ENCODE measurements around the gene RNF146.
"Not testable (repeated sequence)": the region's sequence is repeated elsewhere in the genome, so short reads cannot be mapped to it uniquely, and the experiment has no call there.

RNF146 gene, protein sequence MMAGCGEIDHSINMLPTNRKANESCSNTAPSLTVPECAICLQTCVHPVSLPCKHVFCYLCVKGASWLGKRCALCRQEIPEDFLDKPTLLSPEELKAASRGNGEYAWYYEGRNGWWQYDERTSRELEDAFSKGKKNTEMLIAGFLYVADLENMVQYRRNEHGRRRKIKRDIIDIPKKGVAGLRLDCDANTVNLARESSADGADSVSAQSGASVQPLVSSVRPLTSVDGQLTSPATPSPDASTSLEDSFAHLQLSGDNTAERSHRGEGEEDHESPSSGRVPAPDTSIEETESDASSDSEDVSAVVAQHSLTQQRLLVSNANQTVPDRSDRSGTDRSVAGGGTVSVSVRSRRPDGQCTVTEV

DNA sequence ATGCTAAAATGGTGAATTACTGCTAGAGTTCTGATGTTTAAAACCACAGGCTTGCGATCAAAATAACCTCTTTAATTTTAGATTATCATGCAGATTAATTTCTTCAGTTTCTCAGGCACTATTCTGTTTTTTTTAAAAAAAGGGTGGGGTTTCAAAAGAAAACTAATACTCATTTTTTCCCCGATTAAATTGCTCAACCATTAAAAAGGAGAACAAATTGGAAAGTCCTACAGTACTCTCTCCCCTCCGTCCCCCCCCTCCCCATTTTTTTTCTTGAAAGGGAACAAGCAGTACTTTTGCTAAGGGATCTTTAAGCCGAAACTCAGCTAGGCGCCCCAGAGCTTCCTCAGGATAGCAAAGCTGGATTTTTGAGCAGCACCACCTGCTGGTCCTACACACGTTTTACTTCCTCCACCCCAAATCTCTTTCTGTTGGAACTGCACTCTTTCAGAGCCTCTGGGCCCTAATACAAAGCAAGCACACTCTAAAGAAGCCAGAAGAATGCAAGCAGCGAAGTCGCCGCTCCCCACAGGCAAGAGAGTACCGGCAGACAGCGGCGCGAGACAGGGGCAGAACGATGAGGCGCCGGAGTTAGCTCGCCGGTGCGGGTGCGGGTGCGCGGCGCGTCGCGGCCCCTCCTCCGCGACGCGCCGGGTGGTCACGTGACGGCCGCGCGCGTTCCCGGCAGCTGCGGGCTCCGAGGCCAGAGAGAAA, at the start of gene RNF146:
Gene RNF146 (plus strand): TSS at position 687 of the 714 bp plus-strand sequence. CDS start 13,475 bp downstream, outside the sequence.
- FAIRE-seq: no peak

DNA sequence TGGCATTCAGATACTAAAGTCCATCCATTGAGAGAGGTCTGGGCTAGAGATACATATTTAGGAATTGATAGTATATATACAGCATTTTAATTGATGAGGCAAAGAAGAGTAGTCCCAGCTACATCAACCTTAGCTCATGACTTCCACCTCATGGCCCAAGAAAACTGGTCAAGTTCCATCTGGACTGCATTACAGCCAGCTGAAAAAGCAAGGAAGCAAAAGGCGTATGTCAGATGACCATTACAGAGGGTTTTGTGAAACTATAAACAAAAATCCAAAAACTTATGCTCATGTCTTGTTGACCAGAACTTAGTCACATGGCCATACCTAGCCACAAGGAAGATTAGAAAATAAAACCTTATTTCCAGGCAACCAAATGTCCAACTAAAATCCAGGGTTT, 46.8 kb upstream of the RNF146 start:
- FAIRE-seq: no peak

DNA sequence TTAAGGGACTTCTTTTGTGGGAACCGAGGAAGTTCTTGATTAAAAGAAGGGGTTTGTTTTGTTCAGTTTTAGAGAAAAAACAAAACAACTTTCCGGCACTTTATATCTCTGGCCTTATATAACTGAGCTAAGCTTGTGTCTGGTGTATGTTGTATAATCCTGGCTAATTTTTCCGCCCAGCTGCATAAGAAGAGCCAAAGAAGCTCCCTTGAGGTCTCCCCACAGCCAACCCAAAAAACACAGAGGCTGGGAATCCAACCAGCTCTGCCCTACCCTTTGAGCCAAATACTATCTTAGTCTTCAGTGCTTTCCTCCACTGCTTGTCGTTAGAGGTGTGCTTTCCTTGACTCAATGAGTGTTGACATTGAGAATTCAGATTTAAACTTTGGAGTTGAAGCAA, 45.5 kb upstream of the RNF146 start:
- FAIRE-seq: no peak

DNA sequence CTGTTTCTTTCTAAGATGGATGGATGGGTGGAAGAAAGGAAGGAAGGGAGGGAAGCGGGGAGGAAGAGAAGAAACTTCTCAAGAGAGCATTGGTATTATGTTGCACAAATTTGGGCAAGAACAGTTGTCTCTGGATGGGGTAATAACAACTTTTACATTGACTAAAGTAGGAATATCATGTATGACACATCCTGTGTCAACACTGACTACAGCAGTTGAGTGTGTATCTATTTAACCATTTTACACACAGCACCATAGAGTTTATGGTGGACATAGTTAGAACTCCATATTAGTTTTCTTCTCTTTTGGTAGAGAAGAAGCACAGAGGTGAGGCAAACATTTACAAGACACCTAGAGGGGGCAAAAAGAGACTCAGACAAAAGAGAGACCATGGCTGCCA, 44.2 kb upstream of the RNF146 start:
- no peak for FAIRE-seq

DNA sequence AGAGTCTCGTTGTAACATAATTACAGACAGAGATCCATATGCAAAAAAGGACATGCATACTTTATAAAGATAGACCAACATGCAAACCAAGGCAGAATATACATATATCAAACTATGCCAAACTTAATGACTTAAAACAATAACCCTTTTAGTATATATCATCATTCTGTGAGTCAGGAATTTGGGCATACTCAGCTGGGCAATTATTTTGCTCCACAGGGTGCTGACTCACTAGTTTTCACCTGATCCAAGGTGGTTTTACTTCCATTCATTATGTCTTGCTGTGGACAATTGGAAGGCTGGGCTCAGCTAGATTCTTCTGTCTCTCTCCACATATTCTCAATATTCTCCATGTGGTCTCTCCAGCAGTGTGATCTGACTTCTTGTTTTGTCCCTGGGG, 41.2 kb upstream of the RNF146 start:
- FAIRE-seq: no peak

DNA sequence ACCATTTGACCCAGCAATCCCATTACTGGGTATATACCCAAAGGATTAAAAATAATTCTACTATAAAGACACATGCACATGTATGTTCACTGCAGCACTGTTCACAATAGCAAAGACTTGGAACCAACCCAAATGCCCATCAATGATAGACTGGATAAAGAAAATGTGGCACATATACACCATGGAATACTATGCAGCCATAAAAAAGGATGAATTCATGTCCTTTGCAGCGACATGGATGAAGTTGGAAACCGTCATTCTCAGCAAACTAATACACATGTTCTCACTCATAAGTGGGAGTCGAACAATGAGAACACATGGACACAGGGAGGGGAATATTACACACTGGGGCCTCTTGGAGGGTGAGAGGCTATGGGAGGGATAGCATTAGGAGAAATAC, 32.8 kb upstream of the RNF146 start:
- FAIRE-seq: not testable (repeated sequence)

DNA sequence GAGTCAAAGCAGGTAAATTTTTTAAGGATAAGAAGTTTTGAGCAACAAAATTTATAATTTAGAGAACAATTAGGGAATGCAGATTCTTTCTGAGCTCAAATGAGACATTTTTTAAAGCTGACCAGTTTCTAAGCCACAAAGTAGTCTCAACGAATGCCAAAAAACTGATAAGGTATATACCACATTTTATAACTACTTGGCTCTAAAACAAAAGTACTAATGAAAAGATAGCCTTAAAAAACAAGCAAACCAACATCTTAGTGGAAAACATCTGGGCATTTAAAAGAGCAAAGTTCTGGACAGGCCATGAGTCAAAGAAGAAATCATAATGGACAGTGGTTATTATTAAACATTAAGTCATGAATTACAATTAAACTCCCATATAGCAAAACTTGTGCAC, 23.2 kb upstream of the RNF146 start:
- FAIRE-seq: no peak

DNA sequence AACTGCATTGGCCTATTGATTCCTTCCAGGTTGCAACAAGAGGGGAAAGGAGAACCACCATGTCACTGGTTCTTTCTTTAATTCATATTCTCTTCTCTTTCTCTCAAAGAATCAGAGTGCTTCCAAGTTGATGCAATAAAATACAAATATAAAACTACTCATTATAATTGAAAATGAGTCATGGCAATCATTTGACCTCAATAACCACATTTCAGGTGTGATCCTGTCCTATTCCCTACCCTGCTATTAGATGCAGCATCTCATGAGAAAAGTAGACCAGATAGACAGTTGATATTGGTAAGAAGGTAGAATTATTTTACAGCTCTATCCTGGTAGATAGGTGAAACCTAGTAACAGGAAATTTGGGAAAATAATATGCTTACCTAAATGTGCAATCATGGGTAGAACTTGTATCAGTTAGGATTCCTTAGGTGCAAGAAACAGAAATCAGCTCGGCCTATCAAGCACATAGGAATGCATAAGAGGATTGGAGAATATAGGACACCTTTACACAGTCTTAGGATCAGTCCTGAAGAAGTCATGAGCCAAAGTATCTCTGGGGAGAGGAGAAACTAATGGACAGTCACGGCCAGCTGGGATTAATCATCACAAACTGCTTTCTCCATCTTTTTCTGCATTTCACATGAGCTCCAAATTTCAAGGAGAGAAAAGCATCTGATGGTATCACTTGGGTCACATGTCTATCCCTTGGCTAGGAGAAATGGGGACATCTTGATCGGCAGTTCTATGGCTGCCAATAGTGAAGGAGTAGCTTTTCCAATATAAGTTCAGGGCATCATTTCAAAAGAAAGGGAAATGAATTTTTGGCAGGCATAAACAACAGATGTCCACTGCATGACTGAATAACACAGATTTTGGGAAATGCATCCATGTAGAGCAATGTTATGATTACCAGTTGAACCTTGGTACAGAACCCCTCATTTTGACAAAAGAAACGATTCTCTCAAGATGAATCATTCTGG, 19.3 kb upstream of the RNF146 start:
- FAIRE-seq: no peak

DNA sequence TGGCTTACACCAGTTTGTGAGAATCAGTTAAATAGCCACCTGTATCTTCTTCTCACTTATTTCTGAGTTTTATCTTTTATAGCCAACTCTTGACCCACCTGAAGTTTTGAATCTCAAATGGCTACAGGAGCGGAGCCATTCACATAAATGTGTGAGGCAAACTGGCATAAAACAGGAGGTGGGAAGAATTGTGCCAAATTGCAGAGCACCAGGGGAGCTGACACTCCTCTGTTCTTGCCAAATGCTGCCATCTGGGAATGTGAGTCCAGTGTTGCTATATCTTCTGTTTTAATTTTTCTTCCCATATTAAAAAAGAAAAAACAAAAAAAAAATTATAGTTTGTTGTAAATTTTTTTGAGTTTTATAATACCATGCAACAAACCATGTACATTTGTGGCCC, 17.0 kb upstream of the RNF146 start:
- FAIRE-seq: no peak

DNA sequence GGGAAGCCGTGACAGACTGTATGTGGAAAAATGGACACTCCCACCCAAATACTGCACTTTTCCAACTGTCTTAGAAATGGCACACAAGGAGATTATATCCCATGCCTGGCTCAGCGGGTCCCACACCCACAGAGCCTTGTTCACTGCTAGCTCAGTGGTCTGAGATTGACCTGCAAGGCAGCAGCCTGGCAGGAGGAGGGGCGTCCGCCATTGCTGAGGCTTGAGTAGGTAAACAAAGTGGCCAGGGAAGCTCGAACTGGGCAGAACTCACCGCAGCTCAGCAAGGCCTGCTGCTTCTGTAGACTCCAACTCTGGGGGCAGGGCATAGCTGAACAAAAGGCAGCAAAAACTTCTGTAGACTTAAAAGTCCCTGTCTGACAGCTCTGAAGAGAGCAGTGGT, 11.4 kb upstream of the RNF146 start:
- FAIRE-seq: no peak

DNA sequence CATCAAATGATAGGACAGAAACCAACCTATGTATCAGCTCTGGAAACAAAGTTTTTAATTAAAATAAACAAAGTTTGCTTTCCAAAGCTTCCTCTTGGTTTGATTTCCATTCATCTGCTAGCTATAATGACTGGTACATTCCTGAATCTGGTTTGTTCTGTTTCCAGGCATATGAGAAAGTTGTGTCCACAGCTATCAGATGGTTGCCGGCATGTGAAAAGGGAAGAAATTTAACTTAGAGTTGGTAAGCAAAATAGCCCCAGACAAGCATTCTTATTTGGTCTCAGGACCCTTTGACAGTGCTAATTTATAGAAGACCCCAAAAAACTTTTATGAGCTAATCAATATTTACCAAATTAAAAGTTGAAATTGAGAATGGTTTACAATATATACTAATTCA, 3.8 kb upstream of the RNF146 start:
- FAIRE-seq: no peak

DNA sequence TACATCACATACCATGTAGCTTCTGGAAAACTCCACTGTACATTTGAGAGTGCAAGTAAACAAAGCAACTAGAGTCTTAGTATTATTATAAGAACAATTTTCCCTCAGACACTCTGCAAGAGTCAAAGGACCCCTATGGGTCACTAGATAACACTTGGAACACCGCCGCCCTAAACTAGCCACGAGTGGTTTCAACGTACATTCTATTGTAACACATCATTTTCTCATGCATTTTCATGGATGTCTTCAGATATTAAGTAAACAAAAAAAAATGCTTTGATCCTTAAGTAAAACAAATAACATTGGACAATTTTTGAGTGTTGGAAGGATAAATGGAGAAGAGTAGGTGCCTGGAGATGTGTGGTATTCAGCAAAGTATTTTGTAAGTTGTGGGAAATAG, 3.2 kb upstream of the RNF146 start:
- FAIRE-seq: no peak

DNA sequence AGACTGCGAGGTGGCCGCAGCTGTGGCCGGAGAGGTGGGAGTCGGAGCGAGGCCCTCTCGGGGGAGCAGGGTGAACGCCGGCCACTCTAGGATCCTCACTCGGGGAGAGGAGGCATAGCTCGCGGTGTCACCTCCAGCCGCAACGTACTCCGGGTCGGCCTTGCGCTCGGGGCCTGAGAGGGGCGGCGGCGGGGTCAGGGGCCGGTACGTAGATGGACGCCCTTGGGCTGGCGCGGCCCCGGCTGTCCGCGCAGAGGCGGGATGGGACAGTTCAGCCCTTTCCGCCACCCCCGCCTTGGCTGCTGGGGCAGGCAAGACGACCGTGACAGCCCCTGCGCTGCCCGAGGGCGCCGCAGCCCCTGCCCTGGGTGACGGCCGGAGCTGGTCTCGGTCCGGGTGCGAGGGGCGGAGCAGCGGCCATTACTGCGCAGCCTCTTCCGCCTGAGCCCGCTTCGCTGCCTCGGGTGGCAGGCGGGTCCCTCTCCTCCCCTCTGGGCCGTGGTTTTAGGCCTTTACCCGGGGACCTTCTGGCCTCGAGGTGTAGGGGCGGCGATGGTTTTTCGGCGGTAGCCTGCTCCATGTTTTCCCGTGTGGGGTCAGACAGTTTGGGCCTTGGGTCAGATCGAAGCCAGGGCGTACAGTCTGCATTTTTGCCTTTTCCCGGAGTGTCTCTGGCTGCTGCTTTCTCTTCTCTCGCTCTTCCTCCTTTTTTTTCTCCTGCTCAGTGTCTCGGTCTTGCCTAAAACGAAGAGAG, 405 bp downstream of the RNF146 start:
- no peak for FAIRE-seq

DNA sequence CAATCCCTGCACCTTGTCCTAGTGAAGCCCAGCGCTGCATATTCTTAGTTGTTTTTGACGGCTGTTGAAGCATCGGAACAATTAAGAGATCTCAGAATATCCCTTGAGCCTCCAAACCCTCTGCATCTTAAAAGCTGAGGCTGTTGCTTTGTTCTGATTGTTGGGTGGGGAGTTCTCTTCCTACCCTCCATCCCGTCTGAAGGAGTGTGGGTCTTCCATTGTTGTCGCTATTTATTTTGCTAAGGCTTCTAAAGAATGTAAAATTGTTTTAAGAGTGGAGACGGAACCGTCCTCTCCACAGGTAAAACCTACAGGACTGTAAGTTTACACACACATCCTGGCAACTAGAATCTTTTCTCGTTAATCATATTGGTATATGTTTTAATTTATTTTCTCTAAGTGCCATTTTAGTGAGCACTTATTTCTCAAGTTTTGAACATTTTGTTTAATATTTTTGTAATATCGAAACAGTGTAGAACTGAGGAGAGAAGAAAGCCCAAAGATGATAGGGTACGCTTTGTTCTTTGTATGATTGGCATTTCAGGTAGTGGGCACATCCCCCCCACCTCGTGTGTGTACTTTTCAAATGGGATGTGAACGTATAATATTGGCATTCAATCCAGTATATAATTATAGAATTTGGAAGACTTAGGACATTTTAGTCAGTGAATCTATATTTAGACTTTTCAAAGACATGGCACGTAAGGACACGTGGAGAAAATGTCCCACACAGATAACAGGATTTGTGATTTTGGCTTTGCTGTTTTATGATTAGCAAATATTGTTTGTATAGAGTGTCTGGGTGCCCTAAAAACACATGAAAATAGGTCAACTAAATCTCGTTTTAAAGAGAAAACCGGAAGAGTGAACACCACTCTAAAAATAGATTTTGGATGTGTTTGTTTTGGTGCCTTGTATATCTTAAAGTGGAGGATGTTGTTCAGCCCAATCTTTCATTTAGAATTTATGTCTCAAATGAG, 1.3 kb downstream of the RNF146 start:
- no peak for FAIRE-seq

DNA sequence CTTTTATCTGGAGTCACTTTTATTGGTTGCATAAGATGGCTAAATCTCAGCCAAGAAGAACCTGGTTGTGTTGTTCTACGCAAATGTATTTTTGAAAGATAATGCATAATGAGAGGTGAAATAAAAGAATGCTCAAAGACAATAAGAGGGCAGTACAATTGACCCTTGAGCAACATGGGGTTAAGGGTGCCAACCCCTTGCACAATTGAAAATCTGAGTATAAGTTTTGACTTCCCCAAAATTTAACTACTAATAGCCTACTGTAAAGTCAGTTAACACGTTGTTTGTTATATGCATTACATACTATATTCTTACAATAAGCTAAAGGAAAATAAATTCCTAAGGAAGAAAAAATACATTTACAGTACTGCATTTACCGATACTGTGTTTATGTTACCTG, 5.9 kb downstream of the RNF146 start:
- no peak for FAIRE-seq

DNA sequence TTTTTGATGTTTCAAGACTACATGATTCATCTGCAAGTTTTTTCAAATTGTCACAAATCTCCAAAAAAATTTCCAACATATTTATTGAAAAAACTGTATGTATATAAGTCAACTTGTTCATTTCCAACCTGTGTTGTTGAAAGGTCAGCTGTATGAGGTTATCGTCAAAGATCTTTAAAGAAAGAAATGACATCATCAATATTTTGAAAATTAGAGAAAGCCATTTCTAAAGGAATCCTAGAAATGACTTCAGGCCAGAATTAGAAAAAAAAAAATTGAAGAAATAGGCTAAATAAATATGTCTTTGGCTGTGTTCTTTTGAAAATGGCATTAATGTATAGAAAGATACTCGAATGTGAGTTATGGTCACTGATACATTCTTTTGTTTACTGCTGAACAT, 6.8 kb downstream of the RNF146 start:
- FAIRE-seq: peak; percentile 39

DNA sequence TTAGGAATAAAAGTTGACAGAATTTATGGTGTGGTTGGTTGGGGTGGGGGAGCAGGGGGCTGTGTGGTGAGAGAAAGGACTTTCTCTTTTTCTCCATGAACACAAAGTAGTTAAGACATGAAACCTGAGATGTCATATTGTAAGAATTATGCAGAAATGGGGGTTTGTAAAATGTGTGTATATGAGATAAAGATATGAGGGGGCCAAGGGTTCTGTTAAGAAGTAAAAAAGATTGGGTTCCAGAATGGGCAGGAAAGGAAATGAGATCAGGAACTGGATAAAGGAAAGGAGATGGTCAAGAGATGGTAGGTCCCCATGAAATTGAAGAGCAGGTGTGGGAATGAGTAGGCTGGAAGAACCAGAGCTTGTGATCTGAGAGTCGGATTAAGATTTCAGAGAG, 9.7 kb downstream of the RNF146 start:
- FAIRE-seq: no peak

DNA sequence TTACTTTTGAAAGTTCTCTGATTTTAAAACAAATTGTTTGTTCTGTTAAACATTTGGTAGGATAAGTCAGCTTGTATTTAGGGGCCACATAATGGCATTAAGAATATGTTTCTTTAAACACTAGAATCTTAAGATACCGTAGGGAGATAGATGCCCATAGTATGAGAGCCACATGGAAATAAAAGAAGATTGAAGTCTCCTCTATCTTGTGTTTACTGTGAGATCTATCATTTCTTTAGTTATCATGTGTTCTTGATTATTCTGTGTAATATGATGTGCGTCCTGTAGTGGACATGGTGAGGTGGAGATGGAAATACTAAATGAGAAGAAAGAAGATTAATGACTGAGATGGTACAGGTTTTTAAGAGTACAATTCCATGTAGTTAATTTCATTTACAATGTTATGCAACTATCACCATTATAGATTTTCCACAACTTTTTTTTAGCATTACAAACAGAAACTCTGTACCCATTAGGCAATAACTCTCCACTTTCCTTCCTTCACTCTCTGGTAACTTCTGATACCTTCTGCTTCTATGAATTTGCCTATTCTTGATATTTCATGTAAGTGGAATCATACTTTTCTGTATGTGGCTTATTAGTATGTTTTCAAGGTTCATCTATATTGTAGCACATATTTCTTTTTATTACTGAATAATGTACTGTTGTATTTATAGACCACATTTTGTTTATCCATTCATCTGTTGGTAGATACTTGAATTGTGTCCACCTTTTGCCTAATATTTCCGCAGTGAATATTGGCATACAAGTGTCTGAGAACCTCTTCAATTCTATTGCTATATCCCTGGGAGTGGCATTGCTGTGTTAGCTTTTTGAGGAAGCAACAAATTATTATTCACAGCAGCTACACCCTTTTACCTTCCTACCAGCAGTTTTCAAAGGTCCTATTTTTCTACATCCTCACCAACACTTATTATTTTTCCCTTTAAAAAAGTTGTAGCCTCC, 11.5 kb downstream of the RNF146 start:
- FAIRE-seq: no peak

DNA sequence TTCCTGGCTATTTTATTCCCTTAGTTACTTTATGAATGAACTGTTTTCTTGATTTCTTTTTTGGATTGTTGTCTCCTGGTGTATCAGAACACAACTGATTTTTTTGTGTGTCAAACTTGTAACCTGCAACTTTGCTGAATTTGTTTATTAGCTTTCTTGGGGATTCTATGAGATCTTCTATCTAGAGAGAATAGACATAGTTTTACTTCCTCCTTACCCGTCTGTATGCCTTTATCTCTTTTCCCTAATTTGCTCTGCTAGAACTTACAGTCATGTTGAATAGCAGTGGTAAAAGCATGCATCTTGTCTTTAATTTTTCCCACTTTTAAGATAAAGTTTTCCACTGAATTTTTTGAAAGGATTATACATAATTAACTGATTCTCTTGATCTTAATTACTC, 13.2 kb downstream of the RNF146 start:
- no peak for FAIRE-seq

DNA sequence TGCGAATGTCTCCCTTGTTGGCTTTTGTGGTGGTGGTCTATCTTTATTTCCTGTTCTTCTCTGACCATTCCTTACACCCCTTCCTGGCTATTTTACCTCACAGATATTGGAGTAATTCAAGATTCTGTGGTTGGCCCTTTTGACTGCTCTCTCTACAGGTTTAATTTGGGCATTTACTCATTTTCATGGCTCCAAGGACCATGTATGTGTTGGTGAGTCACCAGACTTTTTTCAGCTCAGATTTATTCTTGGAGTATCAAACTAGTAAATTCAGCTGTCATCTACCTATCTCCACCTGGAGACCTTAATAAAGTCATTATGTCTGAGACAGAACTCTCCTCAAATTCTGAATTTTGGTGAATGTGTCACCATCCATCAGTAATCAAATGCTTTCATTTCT, 15.5 kb downstream of the RNF146 start:
- no peak for FAIRE-seq

Data from endometrium (tissue), 2 donors.